Measurements from ENCODE around the gene SAMD3. TPM values are rescaled to one million over a fixed set of nuclear protein-coding genes. Genes with fewer than 3 reads are reported as not detected.
"Not testable (repeated sequence)": the region's sequence is repeated elsewhere in the genome, so short reads cannot be mapped to it uniquely, and the experiment has no call there.

The SAMD3 gene
- total RNA-seq, 2 experiments from 2014 or later, result 14.3 to 47.9 TPM

DNA sequence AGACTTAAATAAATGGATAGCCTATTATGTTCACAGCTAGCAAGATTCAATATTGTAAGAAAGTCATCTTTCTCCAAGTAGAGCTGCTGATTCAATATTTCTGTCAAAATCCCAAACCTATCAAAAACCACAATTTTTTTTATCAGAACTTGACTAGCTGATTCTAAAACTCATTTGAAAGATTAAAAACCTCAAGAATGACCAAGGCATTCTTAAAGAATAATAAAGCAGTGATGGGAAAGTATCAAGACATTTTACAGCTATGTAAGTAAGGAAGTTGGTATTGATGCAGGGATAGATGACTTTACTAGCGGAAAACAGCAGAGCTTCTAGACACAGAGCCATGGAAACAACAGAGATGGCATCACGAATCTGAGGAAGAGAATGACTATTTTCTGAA, 64.7 kb downstream of the SAMD3 start:
- no peak for DNase-seq
- CTCF ChIA-PET, result interaction anchor here (0.6 kb wide), 1 partner anchor 887 kb away, joined by 3 read pairs; no protein-coding TSS in a partner anchor
- Mint-ChIP-seq H3K27ac (no peak overlapping the region), H3K27me3 (no peaks in the 10 kb centered on the region), H3K4me1 (no peaks in the 10 kb centered on the region), H3K36me3 (peaks cover 42% of the 10 kb centered on the region), H3K4me3 (no peak overlapping the region), H3K9me3 (ENCODE audit: low read depth) (peaks cover 5% of the 10 kb centered on the region)
- no peak for ATAC-seq

DNA sequence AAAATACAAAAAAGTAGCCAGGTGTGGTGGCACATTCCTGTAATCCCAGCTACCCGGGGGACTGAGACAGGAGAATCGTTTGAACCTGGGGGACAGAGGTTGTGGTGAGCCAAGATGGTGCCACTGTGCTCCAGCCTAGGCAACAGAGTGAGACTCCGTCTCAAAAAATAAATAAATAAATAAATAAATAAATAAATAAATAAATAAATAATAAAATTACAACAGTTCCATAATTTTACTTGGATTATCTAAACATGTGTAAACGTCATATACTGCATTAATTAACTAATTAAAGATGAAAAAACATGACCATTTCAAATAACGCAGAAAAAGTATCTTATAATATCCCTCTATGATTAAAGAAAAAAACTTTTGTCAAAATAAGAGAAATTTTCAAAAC, 65.8 kb downstream of the SAMD3 start:
- Mint-ChIP-seq H3K4me1 (peaks cover 2% of the 10 kb centered on the region), H3K27me3 (no peaks in the 10 kb centered on the region), H3K4me3 (no peak overlapping the region), H3K36me3 (peaks cover 42% of the 10 kb centered on the region), H3K9me3 (ENCODE audit: low read depth) (peaks cover 5% of the 10 kb centered on the region), H3K27ac (no peak overlapping the region)
- no peak for DNase-seq
- ATAC-seq, result no peak
- CTCF ChIA-PET, result no interaction called here

DNA sequence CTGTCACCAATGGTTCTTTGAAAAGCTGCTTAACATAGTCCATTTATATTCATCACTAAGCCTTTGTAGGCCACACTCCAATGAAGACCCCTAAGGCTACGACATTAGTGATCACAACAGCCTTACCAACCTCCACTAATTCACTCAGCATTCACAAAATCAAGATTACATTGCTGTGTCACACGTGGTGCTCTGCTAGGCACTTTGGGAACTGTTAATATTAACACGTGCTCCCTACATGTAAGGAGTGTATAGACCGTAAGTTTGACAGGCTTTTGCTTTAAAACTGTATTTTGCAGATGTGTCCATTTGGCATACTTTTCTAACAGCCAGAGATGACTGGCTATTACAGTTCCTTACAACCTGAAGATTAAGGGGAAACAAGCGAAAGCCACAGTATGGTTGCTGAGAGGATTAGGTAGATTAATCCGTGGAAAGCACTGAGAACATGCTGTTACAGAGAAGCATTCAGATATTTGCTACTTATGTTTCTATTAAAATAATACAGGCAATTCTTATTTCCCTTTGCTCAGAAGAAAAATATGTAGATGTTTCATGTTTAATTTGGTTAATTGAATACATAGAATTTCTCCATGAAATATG, 69.7 kb downstream of the SAMD3 start:
- Mint-ChIP-seq H3K36me3 (peaks cover 42% of the 10 kb centered on the region), H3K4me3 (no peak overlapping the region), H3K27me3 (no peaks in the 10 kb centered on the region), H3K27ac (no peak overlapping the region), H3K9me3 (ENCODE audit: low read depth) (peaks cover 3% of the 10 kb centered on the region), H3K4me1 (peaks cover 2% of the 10 kb centered on the region)
- DNase-seq (no peak), ATAC-seq (no peak)
- CTCF ChIA-PET, result no interaction called here

DNA sequence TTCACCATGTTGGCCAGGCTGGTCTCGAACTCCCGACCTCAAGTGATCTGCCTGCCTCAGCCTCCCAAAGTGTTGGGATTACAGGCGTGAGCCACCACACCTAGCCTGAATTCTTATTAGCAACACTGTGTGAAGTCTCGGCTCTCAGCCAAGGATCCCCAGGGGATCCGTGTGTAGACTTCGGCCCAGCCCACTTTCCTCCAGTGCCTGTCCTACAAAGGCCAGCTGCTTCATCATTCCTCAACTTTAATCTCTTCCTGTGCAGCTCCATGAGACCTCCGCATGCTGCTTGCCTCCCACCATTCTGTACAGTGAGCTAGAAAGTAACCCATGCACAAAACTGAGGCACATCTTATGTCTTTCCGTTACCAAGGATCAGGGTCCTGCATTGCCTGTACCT, 71.8 kb downstream of the SAMD3 start:
- Mint-ChIP-seq H3K4me3 (no peak overlapping the region), H3K4me1 (peaks cover 2% of the 10 kb centered on the region), H3K36me3 (peaks cover 53% of the 10 kb centered on the region), H3K9me3 (ENCODE audit: low read depth) (peaks cover 3% of the 10 kb centered on the region), H3K27ac (no peak overlapping the region), H3K27me3 (no peaks in the 10 kb centered on the region)
- ATAC-seq (no peak), DNase-seq (no peak)
- CTCF ChIA-PET, result interaction anchor here (2.1 kb wide), 1 partner anchor 9 kb away, joined by 6 read pairs; no protein-coding TSS in a partner anchor

DNA sequence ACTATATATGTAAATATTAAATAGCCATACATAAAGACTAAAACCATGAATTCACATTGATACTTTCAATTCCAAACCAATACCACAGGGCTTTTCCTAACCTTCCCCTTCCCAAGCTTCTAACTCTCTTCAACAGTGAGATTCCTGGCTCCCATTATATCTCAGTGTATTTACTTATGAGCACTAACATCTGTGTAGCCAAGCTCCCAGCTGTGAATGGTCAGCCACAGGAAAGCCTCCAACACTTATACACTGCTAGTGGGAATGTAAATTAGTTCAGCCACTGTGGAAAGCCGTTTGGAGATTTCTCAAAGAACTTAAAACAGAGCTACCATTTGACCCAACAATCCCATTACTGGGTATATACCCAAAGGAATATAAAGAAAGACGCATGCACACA, 73.7 kb downstream of the SAMD3 start:
- CTCF ChIA-PET, result interaction anchor here (1.8 kb wide), 1 partner anchor 10 kb away, joined by 6 read pairs; no protein-coding TSS in a partner anchor
- H3K27ac Mint-ChIP-seq; H3K27me3 Mint-ChIP-seq; DNase-seq; H3K4me1 Mint-ChIP-seq; H3K4me3 Mint-ChIP-seq; ATAC-seq; H3K9me3 Mint-ChIP-seq (ENCODE audit: low read depth): not testable (repeated sequence)
- peaks cover 57% of the 10 kb centered on the region for H3K36me3 Mint-ChIP-seq

DNA sequence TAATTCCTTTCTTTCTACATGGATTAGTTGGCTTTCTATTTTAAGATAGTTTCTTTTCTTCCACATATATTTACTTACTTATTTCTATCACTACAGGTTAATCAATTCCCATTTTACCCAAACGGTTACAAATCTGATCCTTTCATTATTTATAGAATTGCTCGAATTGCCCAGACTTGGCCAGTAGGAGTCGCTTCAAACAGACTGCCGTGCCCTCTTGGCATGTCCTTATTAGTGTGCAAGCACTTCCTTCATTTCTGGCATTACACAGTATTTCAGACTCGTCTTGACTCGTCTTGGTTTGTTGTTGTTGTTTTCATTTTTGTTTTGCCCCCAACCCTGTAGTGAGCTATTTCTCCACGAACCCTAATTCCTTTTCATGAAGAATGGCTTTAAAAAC, 74.6 kb downstream of the SAMD3 start:
- H3K36me3 Mint-ChIP-seq, result peaks cover 63% of the 10 kb centered on the region
- no peaks in the 10 kb centered on the region for H3K27me3 Mint-ChIP-seq
- H3K27ac Mint-ChIP-seq, result no peak overlapping the region
- ATAC-seq, result no peak
- peaks cover 3% of the 10 kb centered on the region for H3K9me3 Mint-ChIP-seq (ENCODE audit: low read depth)
- H3K4me3 Mint-ChIP-seq, result no peak overlapping the region
- CTCF ChIA-PET, result interaction anchor here (1.8 kb wide), 1 partner anchor 9 kb away, joined by 6 read pairs; no protein-coding TSS in a partner anchor
- peaks cover 2% of the 10 kb centered on the region for H3K4me1 Mint-ChIP-seq
- DNase-seq, result no peak

DNA sequence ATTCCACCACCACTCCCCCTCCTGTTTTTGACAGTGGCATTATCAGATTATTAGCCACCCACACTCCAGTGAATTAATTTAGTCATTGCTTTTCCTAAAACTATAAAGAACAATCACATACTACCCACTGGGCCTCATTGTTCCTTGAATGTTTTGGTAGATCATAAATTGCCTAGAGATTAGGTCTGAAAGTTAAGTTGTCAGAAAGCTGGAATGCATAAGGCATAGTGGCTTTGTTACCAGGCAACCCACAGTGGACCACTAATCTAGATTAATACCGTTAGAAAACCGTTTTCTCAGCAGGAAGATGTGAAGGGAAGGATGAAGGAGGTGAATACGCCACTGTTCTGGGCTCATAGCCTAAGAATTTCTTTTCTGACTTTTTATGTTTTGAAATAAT, 75.6 kb downstream of the SAMD3 start:
- Mint-ChIP-seq H3K4me3 (no peak overlapping the region), H3K4me1 (peaks cover 5% of the 10 kb centered on the region), H3K27me3 (no peaks in the 10 kb centered on the region), H3K9me3 (ENCODE audit: low read depth) (peaks cover 3% of the 10 kb centered on the region), H3K36me3 (peaks cover 72% of the 10 kb centered on the region), H3K27ac (no peak overlapping the region)
- no peak for DNase-seq
- no peak for ATAC-seq
- CTCF ChIA-PET, result no interaction called here

DNA sequence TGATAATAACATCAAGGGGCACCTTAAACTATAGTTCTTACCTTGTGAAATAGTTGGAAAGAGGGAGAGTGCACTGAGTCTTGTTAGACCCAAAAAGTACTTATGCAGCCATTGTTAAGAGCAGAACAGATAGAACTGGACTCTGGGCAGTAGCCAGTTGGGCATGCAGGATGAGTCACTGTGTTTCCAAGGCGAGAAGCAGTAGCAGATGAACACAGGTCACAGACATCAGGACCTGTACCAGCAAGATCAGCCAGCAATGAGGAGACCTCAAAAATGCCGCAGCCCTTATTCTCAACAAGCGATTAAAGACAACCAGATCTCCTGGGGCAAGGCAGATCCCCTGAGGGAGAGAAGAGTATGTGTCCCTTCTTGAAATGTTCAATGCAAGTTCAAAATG, 79.0 kb downstream of the SAMD3 start:
- DNase-seq, result no peak
- peaks cover 16% of the 10 kb centered on the region for H3K4me1 Mint-ChIP-seq
- H3K9me3 Mint-ChIP-seq (ENCODE audit: low read depth), result no peaks in the 10 kb centered on the region
- CTCF ChIA-PET, result no interaction called here
- H3K4me3 Mint-ChIP-seq, result no peak overlapping the region
- ATAC-seq, result no peak
- no peaks in the 10 kb centered on the region for H3K27me3 Mint-ChIP-seq
- H3K27ac Mint-ChIP-seq, result no peak overlapping the region
- H3K36me3 Mint-ChIP-seq, result peaks cover 68% of the 10 kb centered on the region

DNA sequence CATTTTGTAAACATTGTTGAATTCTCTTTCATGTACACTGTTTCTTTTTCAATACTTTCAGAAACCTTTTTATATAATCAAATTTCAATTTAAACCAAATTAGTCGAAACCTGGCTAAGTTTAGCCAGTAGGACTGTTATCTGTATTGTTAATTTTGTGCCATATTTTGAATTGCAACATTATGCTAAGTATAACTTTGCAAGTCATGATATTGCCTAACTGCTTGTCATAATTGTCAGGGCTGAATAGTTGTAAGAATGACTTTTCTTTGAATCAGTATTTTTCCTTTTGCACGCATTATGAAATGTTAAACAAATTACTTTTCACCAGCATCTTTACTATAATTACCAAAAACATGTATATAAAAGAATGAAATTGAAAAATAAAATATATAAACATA, 82.7 kb downstream of the SAMD3 start:
- Mint-ChIP-seq H3K9me3 (ENCODE audit: low read depth) (peaks cover 6% of the 10 kb centered on the region), H3K4me1 (peaks cover 47% of the 10 kb centered on the region), H3K27ac (no peak overlapping the region), H3K27me3 (no peaks in the 10 kb centered on the region), H3K36me3 (peaks cover 72% of the 10 kb centered on the region), H3K4me3 (no peak overlapping the region)
- DNase-seq, result no peak
- no peak for ATAC-seq
- CTCF ChIA-PET, result interaction anchor here (1.6 kb wide), 2 partner anchors 9 to 85 kb away, joined by 3 to 6 read pairs; no protein-coding TSS in a partner anchor

DNA sequence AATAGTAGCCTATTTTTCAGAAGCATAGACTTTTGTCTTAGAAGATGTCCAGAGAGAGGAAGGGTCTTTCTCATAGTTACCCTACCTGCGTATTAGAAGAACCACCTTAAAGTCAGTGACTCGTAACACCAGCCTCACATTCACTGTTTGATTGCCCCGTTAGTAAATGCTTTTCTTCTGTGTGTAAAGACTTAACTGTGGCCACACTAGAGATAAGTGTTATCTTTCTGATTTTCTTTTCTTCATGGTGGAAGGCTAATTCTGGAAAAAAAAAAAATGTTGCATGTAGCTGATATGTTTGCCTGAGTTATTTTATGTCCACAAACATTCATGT, 83.9 kb downstream of the SAMD3 start:
- peaks cover 55% of the 10 kb centered on the region for H3K4me1 Mint-ChIP-seq
- H3K36me3 Mint-ChIP-seq, result peaks cover 72% of the 10 kb centered on the region
- H3K4me3 Mint-ChIP-seq, result peak overlapping the region; percentile 67
- peaks cover 6% of the 10 kb centered on the region for H3K9me3 Mint-ChIP-seq (ENCODE audit: low read depth)
- ATAC-seq (no peak), DNase-seq (no peak)
- H3K27ac Mint-ChIP-seq, result peak overlapping the region; percentile 90
- CTCF ChIA-PET, result interaction anchor here (0.6 to 1.6 kb wide), 3 partner anchors 10 to 143 kb away, joined by 3 to 6 read pairs (median 3); no protein-coding TSS in a partner anchor
- H3K27me3 Mint-ChIP-seq, result no peaks in the 10 kb centered on the region

DNA sequence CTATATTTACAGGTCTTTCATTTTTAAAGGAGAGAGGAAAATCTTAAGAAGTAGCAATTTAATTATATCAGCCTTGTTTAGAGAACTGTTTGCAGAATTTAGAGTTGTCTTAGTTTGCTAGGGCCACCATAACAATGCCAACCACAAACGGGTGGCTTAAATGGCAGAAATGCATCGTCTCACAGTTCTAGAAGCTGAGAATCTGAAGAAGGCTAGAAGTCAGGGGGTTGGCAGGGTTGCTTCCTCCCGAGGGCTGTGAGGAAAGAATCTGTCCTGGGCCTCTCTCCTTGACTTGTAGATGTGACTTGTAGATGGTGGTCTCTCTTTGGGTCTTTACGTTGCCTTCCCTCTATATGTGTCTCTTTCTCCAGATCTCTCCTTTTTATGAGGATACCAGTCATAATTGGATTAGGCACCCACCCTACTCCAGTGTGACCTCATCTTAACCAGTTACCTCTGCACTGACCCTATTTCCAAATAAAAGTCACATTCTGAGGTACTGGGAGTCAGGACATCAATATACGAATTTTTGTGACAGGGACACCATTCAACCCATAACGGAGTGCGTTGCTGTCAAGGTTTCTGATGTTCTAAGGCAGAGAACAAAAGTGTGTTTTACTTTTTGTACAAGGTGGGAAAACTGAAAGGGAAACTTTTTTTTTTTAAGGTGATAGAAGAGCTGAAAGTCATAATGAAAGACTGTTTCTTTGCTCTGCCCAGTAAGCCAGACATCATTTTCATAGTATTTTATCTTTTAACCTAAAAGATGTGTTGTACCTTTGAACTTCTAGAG, 84.4 kb downstream of the SAMD3 start:
- Mint-ChIP-seq H3K4me1 (peaks cover 60% of the 10 kb centered on the region), H3K9me3 (ENCODE audit: low read depth) (peaks cover 6% of the 10 kb centered on the region), H3K36me3 (peaks cover 68% of the 10 kb centered on the region), H3K27ac (peak overlapping the region; percentile 90), H3K4me3 (peak overlapping the region; percentile 67), H3K27me3 (no peaks in the 10 kb centered on the region)
- ATAC-seq (peak; percentile 69), DNase-seq (peak; percentile 50)
- CTCF ChIA-PET, result interaction anchor here (1.0 to 1.6 kb wide), 3 partner anchors 11 to 144 kb away, joined by 3 to 6 read pairs (median 3); no protein-coding TSS in a partner anchor

DNA sequence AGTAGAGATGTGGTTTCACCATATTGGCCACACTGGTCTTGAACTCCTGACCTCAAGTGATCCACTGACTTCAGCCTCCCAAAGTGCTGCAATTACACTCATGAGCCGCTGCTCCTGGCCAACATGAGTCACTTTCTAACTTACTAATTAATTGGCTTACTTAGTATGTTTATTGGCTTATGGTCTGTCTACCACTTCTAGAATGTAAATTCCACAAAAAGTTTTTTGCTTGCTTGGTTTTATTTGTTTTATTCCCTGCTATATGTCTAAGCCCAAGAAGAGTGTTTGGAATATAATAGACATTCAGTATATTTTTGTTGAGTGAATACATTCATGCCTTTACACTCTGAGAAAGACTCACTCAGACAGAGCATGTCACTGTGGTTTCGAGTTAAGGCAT, 86.0 kb downstream of the SAMD3 start:
- ATAC-seq (no peak), DNase-seq (no peak)
- H3K27ac Mint-ChIP-seq, result peak overlapping the region; percentile 29
- H3K4me1 Mint-ChIP-seq, result peaks cover 70% of the 10 kb centered on the region
- no peak overlapping the region for H3K4me3 Mint-ChIP-seq
- H3K36me3 Mint-ChIP-seq, result peaks cover 60% of the 10 kb centered on the region
- CTCF ChIA-PET, result interaction anchor here (1.2 kb wide), 1 partner anchor 146 kb away, joined by 3 read pairs; no protein-coding TSS in a partner anchor
- H3K9me3 Mint-ChIP-seq (ENCODE audit: low read depth), result peaks cover 6% of the 10 kb centered on the region
- no peaks in the 10 kb centered on the region for H3K27me3 Mint-ChIP-seq

DNA sequence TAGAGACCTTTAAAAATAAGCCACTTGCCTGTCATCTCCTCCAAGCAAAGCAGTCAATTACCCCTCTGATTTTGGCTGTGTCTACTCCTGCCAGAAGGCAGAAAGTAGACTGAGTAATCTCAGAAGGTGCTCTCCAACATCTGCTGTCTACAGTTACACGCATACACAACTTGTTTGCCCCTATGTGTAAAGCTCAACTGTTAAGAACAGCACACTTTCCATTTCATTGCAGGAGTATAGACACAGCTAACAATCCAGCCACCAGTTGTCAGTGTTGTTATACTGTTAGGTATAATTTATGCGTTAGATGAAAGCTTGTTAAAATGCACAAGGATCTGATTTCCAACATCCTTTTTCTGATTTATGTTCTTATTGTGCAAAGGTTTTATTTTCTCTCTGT, 88.2 kb downstream of the SAMD3 start:
- no peak overlapping the region for H3K4me3 Mint-ChIP-seq
- peaks cover 6% of the 10 kb centered on the region for H3K9me3 Mint-ChIP-seq (ENCODE audit: low read depth)
- peak; percentile 7 for ATAC-seq
- CTCF ChIA-PET, result interaction anchor here (0.7 to 1.8 kb wide), 5 partner anchors 17 to 148 kb away, joined by 3 to 6 read pairs (median 3); partner anchors contain the start of gene SAMD3
- no peaks in the 10 kb centered on the region for H3K27me3 Mint-ChIP-seq
- peaks cover 60% of the 10 kb centered on the region for H3K36me3 Mint-ChIP-seq
- H3K27ac Mint-ChIP-seq, result peak overlapping the region; percentile 33
- DNase-seq, result no peak
- peaks cover 85% of the 10 kb centered on the region for H3K4me1 Mint-ChIP-seq
